Loucy (cell line): ENCODE data around the gene GRID1.

Experiments
- EZH2phosphoT487 ChIP-seq: fragments of 200-600 bp; IDR thresholded peaks from 2 replicates; pipeline ENCODE4 v1.6.1; 2018; ENCODE audit warnings: antibody characterized with exemption, mild to moderate bottlenecking, moderate library complexity, borderline replicate concordance
- TF ChIP-seq, protein P1 (sequence below): fragments of 200-600 bp; sonication (generic); conservative IDR thresholded peaks from 2 replicates; pipeline ENCODE4 v1.5.1; 2014; ENCODE audit warnings: mild to moderate bottlenecking, antibody characterized with exemption, low read length

- TF ChIP-seq, protein P1, sequence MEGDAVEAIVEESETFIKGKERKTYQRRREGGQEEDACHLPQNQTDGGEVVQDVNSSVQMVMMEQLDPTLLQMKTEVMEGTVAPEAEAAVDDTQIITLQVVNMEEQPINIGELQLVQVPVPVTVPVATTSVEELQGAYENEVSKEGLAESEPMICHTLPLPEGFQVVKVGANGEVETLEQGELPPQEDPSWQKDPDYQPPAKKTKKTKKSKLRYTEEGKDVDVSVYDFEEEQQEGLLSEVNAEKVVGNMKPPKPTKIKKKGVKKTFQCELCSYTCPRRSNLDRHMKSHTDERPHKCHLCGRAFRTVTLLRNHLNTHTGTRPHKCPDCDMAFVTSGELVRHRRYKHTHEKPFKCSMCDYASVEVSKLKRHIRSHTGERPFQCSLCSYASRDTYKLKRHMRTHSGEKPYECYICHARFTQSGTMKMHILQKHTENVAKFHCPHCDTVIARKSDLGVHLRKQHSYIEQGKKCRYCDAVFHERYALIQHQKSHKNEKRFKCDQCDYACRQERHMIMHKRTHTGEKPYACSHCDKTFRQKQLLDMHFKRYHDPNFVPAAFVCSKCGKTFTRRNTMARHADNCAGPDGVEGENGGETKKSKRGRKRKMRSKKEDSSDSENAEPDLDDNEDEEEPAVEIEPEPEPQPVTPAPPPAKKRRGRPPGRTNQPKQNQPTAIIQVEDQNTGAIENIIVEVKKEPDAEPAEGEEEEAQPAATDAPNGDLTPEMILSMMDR, result no peak
- TF ChIP-seq EZH2phosphoT487, result no peak
These were observed 504.9 kb downstream of the GRID1 start for GRCh38 chr10:85861513-85862197.
